ENCODE results near the gene GIT2.
"Not testable (repeated sequence)": the region's sequence is repeated elsewhere in the genome, so short reads cannot be mapped to it uniquely, and the experiment has no call there.

Gene GIT2

DNA sequence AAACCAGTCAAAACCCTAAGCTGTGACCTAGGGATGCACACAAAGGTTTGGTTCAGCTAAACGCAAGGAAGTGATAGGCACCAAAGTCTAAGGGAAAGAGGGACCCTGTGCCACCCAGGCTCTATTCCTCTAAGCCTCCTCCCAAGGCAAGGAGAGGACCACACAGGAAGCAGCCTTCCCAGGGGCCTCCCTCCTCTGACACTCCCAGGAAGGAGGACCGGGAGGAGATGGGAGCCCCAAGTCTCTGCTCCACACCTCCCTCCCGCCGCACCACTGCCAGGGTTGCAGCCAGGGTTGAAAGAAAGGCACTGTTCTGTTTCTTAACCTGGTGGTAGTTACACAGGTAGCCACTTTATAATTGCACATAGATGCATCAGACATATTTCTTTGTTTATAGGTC, 74.2 kb downstream of the GIT2 start:
- DNase-seq (ENCODE audit: low read depth in 2 of 2): no peak

DNA sequence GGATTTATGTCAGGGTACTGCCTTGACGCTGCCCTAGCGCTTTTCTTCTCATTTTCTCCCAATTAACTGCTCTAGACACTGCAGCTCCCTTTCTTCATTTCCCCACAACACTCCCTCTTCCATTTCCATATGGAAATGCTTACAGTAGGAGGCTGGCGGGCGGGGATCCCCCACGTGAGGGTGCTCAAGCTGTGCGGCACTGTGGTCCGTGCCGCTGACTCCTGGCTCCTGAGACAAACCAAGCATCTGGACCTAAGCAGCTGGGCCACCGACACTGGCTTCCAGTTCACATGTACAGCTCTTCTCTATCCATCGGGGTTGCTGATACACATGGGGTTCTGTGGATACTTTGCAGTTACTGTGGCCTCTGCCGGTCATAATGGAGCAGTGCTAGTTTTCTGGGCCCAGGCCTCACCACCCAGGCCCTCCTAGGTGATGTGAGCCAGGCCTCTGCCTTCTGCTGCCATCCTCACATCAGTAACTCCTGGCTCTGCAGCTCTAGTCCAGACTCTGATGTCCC, 75.8 kb downstream of the GIT2 start:
- DNase-seq (ENCODE audit: low read depth in 2 of 2): no peak

DNA sequence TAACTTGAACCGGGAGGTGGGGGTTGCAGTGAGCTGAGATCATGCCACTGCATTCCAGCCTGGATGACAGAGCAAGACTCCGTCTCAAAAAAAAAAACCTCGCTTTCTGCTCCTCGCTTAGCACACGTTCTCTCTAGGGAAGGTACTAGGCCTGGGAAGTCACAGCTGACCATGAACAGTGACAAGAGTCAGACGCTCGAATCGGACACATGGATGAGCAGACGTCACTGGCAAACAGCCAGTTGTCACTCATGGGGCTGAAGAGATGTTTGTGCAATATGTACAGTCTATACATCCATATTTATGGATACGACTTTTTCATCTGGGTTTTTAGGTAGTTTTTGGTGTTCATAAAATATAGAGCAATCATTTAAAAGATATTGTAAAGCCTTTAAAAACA, 76.7 kb downstream of the GIT2 start:
- no peak for DNase-seq (ENCODE audit: low read depth in 2 of 2)

DNA sequence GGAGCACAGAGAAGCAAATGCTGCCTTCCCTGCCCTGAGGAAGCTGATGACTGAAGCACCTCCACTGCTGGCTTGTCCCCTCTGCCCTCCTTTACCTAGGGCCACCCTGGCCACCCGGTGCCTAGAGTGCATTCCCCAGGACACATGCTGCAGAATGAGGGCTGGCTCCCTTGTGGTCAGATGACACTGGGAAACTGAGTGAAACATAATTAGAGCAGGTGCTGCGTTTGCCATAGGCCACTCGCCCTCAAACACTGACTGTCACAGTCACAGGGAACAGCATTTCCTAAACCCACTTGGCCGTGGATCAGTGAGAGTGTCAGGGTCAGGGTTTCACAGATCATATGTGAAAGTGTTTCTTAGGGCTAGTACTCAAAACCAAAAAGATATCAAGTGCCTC, 80.1 kb downstream of the GIT2 start:
- DNase-seq (ENCODE audit: low read depth in 2 of 2): no peak

DNA sequence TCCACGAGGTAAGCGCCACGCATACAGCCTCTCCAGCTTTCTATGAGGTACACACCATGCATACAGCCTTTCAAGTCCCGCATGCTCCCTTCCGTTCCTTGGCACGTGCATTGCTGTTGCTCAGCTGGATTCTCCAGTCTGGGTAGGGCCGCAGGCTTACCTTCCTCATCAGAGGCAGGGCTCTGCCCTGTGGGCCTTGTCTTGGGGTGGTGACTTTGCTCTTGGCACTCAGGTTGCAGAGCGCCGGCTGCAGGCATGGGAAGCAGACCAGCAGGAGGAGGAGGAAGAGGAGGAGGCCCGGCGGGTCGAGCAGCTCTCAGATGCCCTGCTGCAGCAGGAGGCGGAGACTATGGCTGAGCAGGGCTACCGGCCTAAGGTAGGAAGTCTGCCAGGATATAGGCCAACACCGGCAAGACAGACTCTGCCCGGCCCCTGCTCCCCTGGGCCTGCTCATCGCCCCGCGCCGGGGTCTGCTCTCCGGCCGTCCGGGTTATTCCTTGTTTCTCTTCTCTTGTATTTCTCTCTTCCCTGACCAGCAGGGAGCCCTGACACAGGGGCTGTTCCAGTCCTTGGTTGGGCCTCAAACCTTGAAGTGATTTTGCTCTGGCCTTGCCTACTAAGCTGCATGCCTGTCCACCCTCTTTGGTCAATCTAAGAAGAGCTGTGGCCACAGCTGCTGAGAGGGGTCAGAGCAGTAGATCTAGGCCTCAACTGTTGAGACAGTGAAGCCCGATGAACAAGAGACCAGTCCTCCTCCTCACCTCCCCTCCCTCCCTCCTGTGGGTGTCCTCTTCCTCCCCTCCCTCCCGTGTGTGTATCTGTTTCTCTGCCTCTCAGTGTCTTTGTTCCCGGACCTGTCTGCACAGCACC, 80.8 kb downstream of the GIT2 start:
- DNase-seq (ENCODE audit: low read depth in 2 of 2): no peak

DNA sequence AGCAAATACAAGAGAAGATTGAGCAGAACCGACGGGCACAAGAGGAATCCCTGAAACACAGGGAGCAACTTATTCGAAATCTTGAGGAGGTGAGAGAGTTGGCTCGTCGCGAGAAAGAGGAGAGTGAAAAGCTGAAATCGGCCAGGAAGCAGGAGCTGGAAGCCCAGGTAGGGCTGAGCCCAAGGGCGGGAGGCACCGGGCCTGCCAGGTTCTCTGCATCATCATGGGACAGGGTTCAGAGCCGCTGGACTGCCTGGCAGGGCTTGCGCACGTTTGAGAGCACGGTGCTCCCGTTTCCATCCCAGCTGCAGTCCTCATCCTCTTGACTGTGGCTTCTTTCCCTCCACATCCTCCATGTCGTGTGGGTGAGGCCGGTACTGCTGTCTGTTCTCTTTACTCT, 81.7 kb downstream of the GIT2 start:
- no peak for DNase-seq (ENCODE audit: low read depth in 2 of 2)

DNA sequence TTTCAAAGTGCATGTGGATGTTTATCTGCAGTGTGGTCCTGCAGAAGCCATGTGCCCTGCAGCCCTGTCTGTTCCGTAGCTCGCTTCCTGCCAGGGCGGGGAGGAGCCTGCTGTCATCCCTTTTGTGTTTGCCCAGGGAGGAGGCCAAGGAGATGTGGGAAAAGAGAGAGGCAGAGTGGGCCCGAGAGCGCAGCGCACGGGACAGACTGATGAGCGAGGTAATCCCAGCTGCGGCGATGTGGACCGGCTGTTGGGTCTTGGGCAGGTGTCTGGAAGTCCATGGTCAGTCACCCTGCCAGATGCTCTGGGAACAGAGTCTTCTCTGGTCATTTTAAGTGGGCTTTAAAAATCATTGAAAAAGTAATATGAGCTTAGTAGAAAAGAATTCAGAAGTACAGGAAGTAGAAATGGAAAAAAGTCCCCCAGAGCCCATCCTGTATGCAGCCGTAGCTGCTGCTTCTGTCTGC, 83.3 kb downstream of the GIT2 start:
- no peak for DNase-seq (ENCODE audit: low read depth in 2 of 2)

DNA sequence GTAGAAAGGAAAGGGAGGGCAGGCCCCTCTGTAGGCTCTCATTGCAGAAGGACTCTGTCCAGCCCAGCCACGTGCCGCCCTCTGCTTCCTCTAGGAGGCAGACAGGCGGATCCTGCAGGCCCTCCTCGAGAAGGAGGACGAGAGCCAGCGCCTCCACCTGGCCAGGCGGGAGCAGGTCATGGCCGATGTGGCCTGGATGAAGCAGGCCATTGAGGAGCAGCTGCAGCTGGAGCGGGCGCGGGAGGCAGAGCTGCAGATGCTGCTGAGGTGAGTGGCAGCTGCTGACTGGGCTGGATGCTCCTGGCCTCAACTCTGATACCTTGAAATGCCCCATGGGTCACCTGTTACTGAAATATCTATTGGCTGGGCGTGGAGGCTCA, 85.2 kb downstream of the GIT2 start:
- no peak for DNase-seq (ENCODE audit: low read depth in 2 of 2)

DNA sequence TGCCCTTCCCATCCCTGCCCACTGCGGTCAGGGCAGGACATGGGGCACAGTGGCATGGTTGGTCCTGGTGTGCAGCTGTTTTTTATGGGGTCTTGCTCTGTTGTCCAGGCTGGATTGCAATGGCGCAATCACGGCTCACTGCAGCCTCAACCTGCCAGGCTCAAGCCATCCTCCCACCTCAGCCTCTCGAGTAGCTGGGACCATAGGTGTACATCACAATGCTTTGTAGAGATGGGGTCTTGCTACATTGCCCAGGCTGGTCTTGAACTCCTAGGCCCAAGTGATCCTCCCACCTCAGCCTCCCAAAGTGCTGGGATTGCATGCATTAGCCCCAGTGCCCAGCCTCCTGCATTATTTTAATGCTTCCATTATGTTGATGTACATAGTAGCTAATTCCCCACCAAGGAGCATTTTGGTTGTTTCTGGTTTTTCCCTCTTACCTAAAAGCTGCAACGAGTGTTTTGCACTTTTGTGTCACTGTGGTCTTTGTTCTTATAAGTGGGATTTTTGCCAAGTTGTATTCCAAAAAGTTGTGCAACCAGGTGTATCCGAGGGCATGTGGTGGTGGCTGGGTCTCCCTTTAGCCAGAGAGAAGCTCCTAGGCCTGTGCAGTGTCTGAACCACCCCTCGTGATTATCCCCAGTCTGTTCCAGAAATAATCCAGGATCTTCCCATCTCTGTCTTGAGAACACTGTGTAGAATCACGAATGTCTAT, 85.8 kb downstream of the GIT2 start:
- no peak for DNase-seq (ENCODE audit: low read depth in 2 of 2)

DNA sequence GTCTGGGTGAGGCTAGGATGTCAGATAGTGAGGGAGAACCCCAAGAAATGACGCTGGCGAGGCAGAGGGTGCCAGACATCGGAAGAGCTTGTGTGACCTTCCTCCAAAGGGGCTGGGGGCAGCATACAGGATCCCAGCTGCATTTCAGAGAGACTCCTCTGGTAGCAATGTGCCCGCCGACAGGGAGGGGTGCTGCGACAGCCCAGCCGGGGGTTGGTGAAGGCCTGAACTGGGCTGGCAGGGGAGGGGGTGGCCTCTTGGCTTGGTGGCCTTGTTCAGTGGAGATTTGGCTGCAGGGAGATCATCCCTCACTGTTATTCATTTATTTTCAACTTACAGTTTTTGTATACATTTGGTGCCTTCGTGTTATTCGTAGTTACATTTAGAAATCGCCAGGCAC, 90.9 kb downstream of the GIT2 start:
- no peak for DNase-seq (ENCODE audit: low read depth in 2 of 2)

DNA sequence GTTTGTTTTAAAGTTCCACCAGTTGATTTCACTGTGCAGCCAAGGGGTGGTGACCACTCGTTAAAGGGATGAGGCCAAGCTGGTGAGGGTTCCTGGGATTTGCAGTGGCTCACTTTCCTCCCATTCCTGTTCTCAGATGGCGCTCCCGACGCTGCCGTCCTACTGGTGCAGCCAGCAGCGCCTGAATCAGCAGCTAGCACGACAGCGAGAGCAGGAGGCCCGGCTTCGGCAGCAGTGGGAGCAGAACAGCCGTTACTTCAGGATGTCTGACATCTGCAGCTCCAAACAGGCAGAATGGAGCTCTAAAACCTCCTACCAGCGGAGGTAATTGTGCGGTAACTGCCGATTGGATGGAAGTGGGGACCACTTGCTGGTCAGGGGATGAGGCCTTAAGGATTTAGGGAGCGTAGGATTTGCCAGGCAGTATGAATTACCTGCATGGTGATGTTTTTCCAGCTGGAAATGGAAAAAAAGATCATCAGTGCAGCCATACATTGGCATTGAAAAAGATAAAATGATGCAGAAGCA, 93.2 kb downstream of the GIT2 start:
- DNase-seq (ENCODE audit: low read depth in 2 of 2): no peak

DNA sequence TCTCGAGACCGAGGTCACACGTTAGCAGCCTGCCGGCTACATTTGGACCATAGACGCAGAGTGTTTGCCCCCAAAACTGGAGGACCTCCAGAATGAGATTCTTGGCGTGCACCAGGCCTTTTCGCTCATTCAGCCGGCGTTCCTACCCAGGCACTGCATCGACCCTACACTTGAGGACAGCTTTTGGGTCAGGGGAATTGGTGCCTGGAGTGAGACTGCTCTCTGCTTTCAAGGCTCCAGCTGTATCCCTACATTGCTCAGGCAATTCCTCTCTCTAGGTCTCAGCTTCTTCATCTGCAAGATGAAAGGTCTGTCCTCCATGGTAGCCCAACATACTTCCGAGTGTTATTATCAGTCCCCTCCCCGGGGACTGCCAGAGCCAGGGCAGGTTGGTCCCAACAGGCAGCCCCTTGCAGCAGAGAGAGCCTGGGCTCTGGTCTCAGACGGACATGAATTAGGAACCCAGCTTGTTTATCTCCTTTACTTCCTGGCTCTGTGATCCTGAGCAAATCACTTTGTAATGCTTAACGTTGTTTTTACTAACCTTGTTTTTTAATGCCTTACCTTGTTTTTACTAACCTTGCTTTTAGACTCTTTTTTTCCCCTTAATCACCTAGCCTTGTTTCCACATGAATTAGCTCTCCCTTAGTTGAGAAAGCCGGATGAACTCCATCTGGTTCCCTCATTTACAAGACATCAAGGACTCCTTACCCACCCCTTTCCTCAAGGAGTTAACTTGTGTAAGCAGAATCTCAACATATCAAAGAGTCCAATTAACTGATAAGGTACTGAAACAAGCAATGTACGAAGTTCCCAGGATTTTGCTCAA, 95.2 kb downstream of the GIT2 start:
- no peak for DNase-seq (ENCODE audit: low read depth in 2 of 2)

DNA sequence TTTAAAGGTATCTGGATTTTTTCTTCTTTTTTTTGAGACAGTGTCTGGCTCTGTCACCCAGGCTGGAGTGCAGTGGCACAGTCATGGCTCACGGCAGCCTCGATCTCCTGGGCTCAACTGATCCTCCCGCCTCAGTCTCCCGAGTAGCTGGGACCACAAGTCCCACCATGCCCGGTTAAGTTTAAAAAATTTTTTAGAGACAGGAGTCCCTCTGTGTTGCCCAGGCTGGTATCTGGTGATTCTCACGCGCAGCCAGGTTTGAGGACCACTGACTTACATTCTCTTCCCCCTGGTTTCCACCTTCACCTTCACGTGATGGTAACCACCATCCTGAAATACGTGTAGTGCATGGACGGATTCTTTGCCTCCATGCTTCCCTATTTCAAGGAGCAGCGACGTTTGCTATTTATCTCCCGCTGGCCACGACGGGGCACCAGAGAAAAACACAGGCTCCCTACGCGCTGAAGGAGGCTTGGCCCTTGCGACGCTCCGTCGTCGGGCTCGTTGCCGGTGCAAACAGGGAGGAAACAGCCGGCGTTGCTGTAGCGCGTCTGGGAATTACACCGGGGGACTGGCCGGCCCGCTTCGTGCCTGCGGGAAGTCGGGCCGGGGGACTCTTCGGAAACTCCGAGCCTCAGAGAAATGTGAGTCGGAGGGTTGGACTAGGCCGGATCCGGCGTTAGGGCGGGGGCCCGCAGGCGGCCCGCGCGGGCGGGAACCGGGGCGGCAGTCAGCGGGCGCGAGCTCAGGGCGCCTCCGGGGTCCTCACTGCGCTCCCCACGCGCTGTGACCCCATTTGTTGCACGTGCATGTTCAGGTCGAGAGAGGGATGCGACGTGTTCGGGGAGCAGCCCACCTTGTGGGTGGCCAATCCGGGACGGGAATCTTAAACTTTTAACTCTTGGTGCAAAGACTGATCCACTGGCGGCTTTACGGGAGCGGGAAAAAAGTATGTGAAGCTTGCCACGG, 96.1 kb downstream of the GIT2 start, which contains the start of gene TCHP:
TCHP (plus strand) TSS at position 492 of the 969 bp plus-strand sequence. CDS start 2,753 bp downstream, outside the sequence.
- DNase-seq (ENCODE audit: low read depth in 2 of 2): peak; percentile 60 to 63

DNA sequence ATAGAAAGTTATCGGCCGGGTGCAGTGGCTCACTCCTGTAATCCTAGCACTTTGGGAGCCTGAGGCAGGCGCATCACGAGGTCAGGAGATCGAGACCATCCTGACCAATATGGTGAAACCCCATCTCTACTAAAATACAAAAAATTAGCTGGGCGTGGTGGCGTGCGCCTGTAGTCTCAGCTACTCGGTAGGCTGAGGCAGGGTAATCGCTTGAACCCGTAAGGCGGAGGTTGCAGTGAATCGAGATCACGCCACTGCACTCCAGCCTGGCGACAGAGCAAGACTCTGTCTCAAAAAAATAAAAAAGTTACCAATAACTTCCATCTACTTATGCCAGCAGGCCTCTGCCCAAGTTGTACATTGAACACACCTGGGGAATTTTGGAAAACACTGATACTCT, 96.8 kb downstream of the GIT2 start:
- DNase-seq (ENCODE audit: low read depth in 2 of 2): not testable (repeated sequence)

DNA sequence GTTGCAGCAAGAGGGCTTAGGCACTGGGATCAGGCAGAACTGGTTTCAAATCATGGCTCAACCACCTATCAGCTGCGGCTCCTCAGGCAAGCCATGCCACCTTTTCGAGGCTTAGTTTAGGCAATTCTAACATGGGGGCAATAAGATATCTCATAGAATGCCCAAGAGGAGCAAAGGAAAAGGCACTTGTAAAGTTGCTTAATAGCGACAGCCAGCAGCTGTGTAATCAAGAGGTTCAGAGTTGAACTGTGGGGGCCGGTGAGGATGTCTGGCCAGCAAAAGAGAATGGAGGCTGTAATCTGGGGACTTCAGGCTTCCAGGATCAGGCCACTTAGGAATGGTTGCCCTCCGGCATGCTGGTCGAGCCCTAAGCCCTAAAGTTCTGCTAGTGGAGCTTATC, 99.1 kb downstream of the GIT2 start:
- no peak for DNase-seq (ENCODE audit: low read depth in 2 of 2)

DNA sequence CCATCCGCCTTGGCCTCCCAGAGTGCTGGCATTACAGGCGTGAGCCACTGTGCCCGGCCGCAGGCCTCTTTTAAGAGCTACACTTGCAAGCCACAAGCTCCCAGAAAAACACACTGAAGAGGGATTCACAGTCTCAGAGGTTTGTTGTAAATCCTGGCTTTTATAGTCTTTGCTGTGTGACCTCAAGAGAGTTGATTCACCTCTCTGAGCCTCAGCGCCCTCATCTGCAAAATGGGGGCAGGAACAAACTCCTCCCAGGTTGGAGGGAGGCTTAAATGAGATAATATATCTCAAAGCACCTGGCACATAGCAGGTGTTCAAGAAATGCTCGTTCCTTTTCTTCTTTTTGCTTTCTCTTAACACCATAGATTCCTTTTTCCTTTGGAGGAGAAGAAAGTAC, 100.0 kb downstream of the GIT2 start:
- no peak for DNase-seq (ENCODE audit: low read depth in 2 of 2)

DNA sequence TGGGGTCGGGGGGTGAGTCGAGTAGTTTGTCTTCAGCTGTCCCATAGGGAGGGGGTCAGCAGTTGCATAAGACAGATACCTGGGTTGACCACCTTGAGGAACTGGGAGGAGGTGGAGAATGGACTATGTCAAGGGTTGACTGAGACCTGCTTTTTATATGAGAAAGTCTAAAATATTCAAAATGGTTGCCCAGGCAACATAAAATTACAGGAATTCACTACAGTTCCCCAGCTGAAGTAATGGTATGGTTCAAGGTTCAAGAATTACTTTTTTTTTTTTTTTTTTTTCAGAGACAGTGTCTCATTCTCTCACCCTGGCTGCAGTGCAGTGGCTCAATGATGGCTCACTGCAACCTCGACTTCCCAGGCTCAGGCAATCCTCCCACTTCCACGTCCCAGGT, 101.2 kb downstream of the GIT2 start:
- DNase-seq (ENCODE audit: low read depth in 2 of 2): no peak

DNA sequence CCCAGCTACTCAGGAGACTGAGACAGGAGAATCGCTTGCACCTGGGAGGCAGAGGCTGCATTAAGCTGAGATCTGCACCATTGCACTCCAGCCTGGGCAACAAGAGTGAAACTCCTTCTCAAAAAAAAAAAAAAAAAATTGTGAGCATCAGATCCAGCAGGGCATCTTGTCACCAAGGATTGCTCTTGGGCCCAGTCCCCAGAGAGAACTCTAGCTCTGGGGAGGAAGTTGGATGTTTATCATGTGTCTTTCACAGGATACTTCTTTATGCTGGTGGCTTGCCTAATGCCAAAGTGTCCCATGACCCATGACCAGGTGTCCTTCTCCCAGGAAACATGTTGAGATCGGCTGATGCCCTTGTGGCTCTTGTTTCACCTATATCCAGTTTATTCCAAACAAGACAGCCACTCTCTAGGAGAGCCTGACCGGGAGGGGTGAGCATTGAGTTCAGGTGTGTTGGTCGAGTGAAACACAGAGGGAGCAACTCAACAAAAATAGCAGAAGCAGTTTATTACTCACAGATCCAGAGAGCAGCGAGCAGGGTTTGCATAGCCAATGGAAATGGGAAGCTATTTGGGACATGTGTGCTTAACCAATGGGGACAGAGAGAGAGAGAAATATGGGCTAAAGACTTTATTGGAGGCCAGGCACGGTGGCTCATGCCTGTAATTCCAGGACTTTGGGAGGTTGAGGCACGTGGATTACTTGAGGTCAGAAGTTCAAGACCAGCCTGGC, 102.7 kb downstream of the GIT2 start:
- DNase-seq (ENCODE audit: low read depth in 2 of 2): no peak

DNA sequence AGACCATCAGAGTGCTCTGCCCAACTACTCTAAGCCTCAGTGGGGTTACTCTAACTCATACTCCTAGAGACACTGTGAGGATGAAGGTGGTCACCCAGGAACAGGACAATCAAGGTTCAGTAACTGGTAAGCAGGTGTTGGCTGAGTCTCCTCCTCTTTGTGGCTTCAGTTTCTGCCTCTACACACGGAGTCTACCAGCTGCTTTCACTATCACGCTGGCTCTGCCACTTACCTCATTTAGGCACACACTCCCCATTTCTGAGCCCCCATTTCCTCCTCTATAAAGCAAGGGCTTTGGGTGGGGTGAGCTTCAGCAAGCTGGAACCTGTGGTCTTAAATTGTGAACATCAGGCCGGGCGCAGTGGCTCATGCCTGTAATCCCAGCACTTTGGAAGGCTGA, 103.4 kb downstream of the GIT2 start:
- no peak for DNase-seq (ENCODE audit: low read depth in 2 of 2)

All from stimulated activated CD4-positive, alpha-beta T cell treated with anti-CD3 and anti-CD28 coated beads, Interleukin-4, amount 100 ng/mL, for 48 hours (primary cell).